Measurements from ENCODE around the gene PTBP3.

Gene PTBP3

GRCh38 chr9:112184946-112185345 is 148.5 kb downstream of the PTBP3 start:
- in situ Hi-C loops (cut with MboI; ENCODE audit: low sequenced_read_pairs, unreplicated experiment) = no loop called here
- DNase-seq (ENCODE audit: low spot score) = no peak
- no peak for TF ChIP-seq CTCF (IDR thresholded peaks at IDR 0.05; ENCODE audit: borderline replicate concordance, control extremely low read depth, extremely low read depth, insufficient read depth, missing control alignments)

GRCh38 chr9:112184221-112184620 is 149.2 kb downstream of the PTBP3 start:
- no peak for DNase-seq (ENCODE audit: low spot score)
- TF ChIP-seq CTCF (IDR thresholded peaks at IDR 0.05; ENCODE audit: borderline replicate concordance, control extremely low read depth, extremely low read depth, insufficient read depth, missing control alignments) = no peak
- in situ Hi-C loops (cut with MboI; ENCODE audit: low sequenced_read_pairs, unreplicated experiment) = no loop called here

DNA sequence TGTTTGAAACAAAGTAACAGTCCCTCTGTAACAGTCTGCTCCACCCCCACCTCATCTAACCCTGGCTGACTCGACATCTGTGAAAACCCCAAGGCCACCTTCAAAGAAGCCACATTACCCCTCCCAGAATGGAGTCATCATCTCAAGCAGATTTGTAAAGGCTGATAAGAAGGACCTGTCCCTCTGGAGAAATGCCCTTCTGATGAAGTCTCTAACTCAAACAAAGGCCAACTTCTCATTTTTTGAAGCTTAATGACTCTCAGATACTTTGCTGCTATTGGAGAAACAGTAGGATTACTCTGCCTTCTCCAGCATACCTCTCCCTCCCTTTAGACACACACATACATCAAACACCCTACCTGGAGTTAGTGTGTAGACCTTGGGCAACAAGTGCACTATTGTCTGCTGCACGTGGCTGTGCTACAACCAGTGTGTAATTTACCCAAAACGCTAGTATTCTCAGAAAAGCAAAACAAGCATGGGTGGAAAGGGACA is 153.0 kb downstream of the PTBP3 start:
- peak; percentile 64 for DNase-seq (ENCODE audit: low spot score)
- in situ Hi-C loops (cut with MboI; ENCODE audit: low sequenced_read_pairs, unreplicated experiment) = no loop called here
- TF ChIP-seq CTCF (IDR thresholded peaks at IDR 0.05; ENCODE audit: borderline replicate concordance, control extremely low read depth, extremely low read depth, insufficient read depth, missing control alignments) = no peak

- no peak for TF ChIP-seq CTCF (IDR thresholded peaks at IDR 0.05; ENCODE audit: borderline replicate concordance, control extremely low read depth, extremely low read depth, insufficient read depth, missing control alignments)
- DNase-seq (ENCODE audit: low spot score) = no peak
- in situ Hi-C loops (cut with MboI; ENCODE audit: low sequenced_read_pairs, unreplicated experiment) = no loop called here
Observed at GRCh38 chr9:112179816-112180215, 153.6 kb downstream of the PTBP3 start.

DNA sequence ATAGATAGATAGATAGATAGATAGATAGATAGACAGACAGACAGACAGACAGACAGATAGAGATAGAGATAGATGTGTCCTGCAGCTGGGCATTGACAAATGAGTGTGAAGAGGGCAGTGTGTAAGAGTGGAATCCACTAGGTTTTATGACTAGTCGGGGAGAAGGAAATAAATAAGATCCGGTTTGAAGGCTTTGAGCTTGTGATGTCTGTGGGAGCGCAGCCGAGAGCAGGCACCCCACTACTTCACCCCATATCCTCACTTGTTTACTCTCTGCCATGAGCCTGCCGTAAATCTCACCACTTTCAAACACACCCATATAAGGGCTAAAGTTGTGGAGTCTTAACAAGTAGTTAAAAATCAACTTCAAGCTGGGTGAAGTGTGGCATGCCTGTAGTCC is 156.9 kb downstream of the PTBP3 start:
- no peak for DNase-seq (ENCODE audit: low spot score)
- TF ChIP-seq CTCF (IDR thresholded peaks at IDR 0.05; ENCODE audit: borderline replicate concordance, control extremely low read depth, extremely low read depth, insufficient read depth, missing control alignments) = no peak
- in situ Hi-C loops (cut with MboI; ENCODE audit: low sequenced_read_pairs, unreplicated experiment) = no loop called here

GRCh38 chr9:112175796-112176315 is 157.6 kb downstream of the PTBP3 start:
- no peak for TF ChIP-seq CTCF (IDR thresholded peaks at IDR 0.05; ENCODE audit: borderline replicate concordance, control extremely low read depth, extremely low read depth, insufficient read depth, missing control alignments)
- in situ Hi-C loops (cut with MboI; ENCODE audit: low sequenced_read_pairs, unreplicated experiment) = no loop called here
- no peak for DNase-seq (ENCODE audit: low spot score)

All from GM13976 (cell line).